LNCaP clone FGC (cell line): ENCODE results near the gene TAT.
A peak's percentile ranks its signal among the peaks of the same experiment; 100 is the strongest.
"Not testable (repeated sequence)": the region's sequence is repeated elsewhere in the genome, so short reads cannot be mapped to it uniquely, and the experiment has no call there.

Source experiments
- DNase-seq: peaks from one replicate; pipeline ENCODE4 v3.0.0-alpha.2; 2011; ENCODE audit warnings: low read depth
- H3K4me3 ChIP-seq: 2 replicates; pipeline ENCODE4 v1.5.1; 2011; ENCODE audit warnings: mild to moderate bottlenecking, low read depth, low read length, control low read depth
- TF ChIP-seq, protein P1 (sequence below): IDR thresholded peaks from 2 replicates; pipeline ENCODE4 v1.5.1; 2012; ENCODE audit warnings: mild to moderate bottlenecking; ENCODE audit not compliant: control insufficient read depth, insufficient read depth; ENCODE audit errors: extremely low read depth

Gene TAT

DNA sequence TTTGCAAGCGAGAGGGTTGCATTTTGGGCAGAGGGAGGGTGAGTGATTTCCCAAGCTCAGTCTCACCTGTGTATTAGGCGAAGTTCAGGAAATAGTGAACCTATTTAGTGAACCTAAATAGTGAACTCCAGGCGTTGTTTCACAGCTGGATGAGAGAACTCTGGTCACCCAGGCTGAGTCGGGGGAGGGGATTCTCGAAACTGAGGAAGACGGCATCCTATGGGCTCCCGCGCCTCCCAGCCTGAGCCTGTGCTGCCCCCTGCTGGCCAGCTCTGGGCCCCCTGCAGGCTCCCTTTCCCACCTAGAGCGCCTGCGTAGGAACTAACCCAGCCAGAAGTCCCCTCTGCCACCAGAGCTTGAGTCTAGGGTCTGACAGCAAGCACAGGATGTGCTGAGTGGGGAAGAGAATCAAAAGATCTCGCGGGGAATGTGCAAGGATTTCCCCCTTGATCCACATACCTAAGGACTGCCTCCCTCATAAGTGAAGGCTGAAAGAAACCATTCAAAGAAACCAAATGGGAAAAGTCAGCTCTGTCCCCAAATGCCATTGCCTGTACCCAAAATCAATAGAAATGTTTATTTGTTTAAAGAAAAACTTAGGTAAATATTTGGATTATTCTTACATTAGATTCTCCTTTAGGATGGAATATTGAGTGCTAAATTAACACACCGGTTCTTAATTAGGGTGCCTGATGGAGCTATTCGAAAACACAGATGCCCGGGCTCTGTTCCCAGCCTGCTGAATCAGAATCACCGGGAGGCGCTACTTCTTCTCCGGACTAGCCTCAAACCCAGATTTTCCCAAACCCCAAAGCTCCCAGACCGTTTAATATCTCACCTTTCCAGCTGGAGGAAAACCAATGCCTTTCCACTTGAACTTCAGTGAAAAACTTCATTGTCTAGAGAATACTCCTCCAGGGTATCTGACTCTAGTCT, 34.3 kb upstream of the TAT start:
- TF ChIP-seq, protein P1, sequence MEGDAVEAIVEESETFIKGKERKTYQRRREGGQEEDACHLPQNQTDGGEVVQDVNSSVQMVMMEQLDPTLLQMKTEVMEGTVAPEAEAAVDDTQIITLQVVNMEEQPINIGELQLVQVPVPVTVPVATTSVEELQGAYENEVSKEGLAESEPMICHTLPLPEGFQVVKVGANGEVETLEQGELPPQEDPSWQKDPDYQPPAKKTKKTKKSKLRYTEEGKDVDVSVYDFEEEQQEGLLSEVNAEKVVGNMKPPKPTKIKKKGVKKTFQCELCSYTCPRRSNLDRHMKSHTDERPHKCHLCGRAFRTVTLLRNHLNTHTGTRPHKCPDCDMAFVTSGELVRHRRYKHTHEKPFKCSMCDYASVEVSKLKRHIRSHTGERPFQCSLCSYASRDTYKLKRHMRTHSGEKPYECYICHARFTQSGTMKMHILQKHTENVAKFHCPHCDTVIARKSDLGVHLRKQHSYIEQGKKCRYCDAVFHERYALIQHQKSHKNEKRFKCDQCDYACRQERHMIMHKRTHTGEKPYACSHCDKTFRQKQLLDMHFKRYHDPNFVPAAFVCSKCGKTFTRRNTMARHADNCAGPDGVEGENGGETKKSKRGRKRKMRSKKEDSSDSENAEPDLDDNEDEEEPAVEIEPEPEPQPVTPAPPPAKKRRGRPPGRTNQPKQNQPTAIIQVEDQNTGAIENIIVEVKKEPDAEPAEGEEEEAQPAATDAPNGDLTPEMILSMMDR: peak; percentile 90
- H3K4me3 ChIP-seq: no peak overlapping the region
- DNase-seq: no peak

DNA sequence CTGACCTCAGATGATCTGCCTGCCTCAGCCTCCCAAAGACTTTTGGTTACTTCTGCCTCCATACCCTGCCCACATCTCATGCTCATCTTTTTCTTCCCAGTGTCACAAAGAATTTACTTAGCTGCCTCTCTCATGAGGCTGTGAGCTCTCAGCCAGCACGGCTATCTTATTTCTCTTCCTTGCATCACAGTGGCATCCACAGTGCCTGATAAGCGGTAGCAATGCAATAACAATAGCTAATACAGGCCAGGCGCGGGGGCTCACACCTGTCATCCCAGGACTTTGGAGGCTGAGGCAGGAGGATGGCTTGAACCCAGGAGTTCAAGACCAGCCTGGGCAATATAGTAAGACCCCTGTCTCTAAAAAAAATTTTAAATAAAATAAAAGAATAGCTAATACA, 33.6 kb upstream of the TAT start:
- DNase-seq: no peak
- TF ChIP-seq, protein P1: no peak
- H3K4me3 ChIP-seq: no peak overlapping the region

DNA sequence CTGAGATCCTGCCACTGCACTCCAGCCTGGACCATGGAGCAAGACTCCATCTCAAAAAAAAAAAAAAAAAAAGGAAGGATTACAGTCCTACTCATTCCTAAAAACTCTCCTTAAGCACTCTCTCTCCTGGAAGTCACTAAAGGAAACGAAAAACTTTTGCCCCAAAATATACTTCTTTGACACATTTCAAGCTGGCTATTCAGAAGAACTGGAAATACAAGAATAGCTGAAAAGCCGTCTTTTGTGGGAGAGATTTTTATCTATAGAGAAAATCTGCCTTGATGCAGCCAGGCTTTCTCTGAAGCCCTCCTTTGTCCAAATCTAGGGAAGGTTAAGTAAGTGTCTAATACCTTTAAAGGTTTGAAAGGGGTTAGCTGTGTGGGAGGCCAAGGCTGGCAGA, 32.2 kb upstream of the TAT start:
- no peak overlapping the region for H3K4me3 ChIP-seq
- no peak for DNase-seq
- TF ChIP-seq, protein P1: no peak

DNA sequence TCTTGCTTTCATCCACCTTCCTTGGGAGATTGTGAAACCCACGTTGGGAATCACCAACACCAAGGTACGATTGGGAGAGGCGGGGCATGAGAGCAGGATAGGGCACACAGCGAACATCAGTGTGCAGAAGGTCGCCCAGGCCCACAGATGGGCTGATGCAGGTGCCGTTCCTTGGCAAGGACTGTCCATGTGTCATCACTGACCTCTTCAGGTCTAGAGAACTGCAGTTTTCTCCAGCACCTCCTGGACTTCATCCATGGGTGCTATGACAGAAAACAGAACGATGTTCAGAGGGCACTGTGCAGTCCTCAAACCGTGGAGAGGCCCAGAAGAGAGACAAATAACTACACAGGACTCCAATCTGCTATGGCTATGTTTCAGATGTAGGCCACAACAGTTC, 23.9 kb upstream of the TAT start:
- TF ChIP-seq, protein P1: no peak
- no peak for DNase-seq
- H3K4me3 ChIP-seq: no peak overlapping the region

DNA sequence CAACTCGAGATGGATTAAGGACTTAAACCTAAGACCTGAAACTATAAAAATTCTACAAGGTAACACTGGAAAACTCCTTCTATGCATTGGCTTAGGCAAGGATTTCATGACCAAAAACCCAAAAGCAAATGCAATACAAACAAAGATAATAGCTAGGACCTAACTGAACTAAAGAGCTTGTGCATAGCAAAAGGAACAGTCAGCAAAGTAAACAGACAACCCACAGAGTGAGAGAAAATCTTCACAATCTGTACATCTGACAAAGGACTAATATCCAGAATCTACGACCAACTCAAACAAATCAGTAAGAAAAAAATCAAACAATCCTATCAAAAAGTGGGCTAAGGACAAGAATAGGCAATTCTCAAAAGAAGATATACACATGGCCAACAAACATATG, 21.5 kb upstream of the TAT start:
- not testable (repeated sequence) for H3K4me3 ChIP-seq, DNase-seq

DNA sequence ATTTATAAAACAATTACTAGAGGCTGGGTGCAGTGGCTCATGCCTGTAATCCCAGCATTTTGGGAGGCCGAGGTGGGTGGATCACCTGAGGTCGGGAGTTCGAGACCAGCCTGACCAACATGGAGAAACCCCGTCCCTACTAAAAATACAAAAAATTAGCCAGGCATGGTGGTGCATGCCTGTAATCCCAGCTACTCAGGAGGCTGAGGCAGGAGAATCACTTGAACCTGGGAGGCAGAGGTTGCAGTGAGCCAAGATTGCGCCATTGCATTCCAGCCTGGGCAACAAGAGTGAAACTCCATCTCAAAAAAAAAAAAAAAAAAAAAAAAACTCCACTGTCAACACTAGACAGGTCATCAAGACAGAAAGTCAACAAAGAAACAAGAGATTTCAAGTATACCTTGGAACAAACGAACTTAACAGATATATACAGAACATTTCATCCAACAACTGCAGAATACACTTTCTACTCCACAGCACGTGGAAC, 18.5 kb upstream of the TAT start:
- H3K4me3 ChIP-seq: not testable (repeated sequence)
- peak; percentile 14 for DNase-seq

DNA sequence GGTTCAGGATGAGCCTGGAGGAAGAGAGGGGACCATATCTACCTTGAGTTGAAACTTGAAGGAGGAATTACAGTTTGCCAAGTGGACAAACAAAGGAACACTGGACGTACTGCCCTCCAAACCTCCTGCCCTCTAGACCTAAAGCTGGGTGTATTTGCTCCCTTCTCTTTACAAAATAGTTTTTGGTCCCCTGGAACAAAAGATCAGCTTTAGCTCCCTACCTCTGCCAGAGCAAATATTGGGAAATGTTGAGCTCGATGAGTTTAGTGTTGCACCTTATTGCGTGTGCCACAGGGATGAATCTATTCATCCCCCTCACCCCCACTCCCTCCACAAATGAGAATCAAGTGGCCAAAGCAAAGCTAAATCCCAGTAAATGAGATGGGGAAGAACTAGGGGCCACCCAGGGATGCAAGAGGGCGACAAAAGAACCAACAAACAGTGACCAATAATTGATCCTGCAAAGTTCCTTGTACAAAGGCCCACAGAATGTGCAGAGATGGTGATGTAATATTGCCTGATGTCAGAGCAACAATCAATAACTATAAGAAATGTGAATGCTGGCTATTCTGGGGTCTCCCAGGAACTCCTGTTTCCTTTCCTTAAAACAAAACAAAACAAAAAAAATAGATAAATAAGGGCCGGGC, 17.2 kb upstream of the TAT start:
- no peak for DNase-seq
- no peak overlapping the region for H3K4me3 ChIP-seq
- TF ChIP-seq, protein P1: no peak
